A549 (cell line): ENCODE results near the gene MAGEA1. TPM values are rescaled to one million over a fixed set of nuclear protein-coding genes. Genes with fewer than 3 reads are reported as not detected.

ENCODE experiments used
- ATAC-seq, 2 experiments: fragments of 200-7000 bp in 1 of 2; fragments of >200 bp in 1 of 2; cut with Nextera tagmentation in 1 of 2; cut with Tn5 transposase in 1 of 2; 3 replicates each; pipeline versions ENCODE4 v1.8.0 to v1.9.1; 2018 to 2020; ENCODE audit warnings: mild to moderate bottlenecking in 1 of 2, moderate library complexity in 1 of 2
- CTCF ChIA-PET: fragments of 300-600 bp; sonication (Branson Sonifier 250); formaldehyde crosslinking; extraction: SDS; loops from one replicate; lab custom pipeline; 2021; ENCODE audit warnings: antibody characterized with exemption, inconsistent platforms; lab: Yijun Ruan, JAX
- POLR2A ChIA-PET: fragments of 350-600 bp; formaldehyde crosslinking; extraction: SDS; loops from one replicate; lab custom pipeline; 2021; ENCODE audit warnings: antibody characterized with exemption, inconsistent platforms; lab: Yijun Ruan, JAX
- DNase-seq, 2 experiments: peaks; one replicate each; pipeline versions ENCODE4 v3.0.0 to v3.0.0-alpha.2; 2011 to 2016; ENCODE audit warnings: low read depth in 1 of 2, low spot score in 1 of 2
- FAIRE-seq: peaks from 2 replicates; lab custom pipeline; 2011; peaks lifted over from hg19 to GRCh38; lab: Jason Lieb, UNC
- H3K27ac ChIP-seq, 2 experiments: fragments of >200 bp; sonication (Bioruptor Twin); formaldehyde crosslinking; 3 replicates each; pipeline ENCODE4 v1.5.1; 2016 to 2017
- H3K4me1 ChIP-seq: fragments of >200 bp; sonication (Bioruptor Twin); formaldehyde crosslinking; 3 replicates; pipeline ENCODE4 v1.6.1; 2016
- H3K4me2 ChIP-seq: fragments of >200 bp; sonication (Bioruptor Twin); formaldehyde crosslinking; 3 replicates; pipeline ENCODE4 v1.6.1; 2016
- H3K4me3 ChIP-seq: fragments of >200 bp; sonication (Bioruptor Twin); formaldehyde crosslinking; 3 replicates; pipeline ENCODE4 v1.5.1; 2016
- H3K9me3 ChIP-seq: fragments of >200 bp; sonication (Bioruptor Twin); formaldehyde crosslinking; 3 replicates; pipeline ENCODE4 v1.6.1; 2016
- BCL3 ChIP-seq: fragments of >200 bp; sonication (Bioruptor Twin); formaldehyde crosslinking; IDR thresholded peaks from 3 replicates; pipeline ENCODE4 v1.6.1; 2016
- CEBPB ChIP-seq, 2 experiments: fragments of >200 bp in 1 of 2; sonication (Bioruptor Twin) in 1 of 2; formaldehyde crosslinking in 1 of 2; IDR thresholded peaks; 2 replicates each; pipeline ENCODE4 v1.6.1; 2012 to 2016
- CTCF ChIP-seq: fragments of >200 bp; sonication (Bioruptor Twin); formaldehyde crosslinking; IDR thresholded peaks from 3 replicates; pipeline ENCODE4 v1.5.1; 2016
- EP300 ChIP-seq, 2 experiments: fragments of >200 bp; sonication (Bioruptor Twin); formaldehyde crosslinking; IDR thresholded peaks; 2 replicates in 1 of 2; 3 replicates in 1 of 2; pipeline ENCODE4 v1.6.1; 2016 to 2017
- HDAC2 ChIP-seq: fragments of 200-600 bp; sonication (generic); IDR thresholded peaks from 2 replicates; pipeline ENCODE4 v1.6.1; 2016
- HEYL ChIP-seq: fragments of 250-450 bp; sonication (Bioruptor Pico); IDR thresholded peaks from 2 replicates; pipeline ENCODE4 v1.8.0; 2021; ENCODE audit warnings: mild to moderate bottlenecking, moderate library complexity
- HOXA7 ChIP-seq: fragments of 250-450 bp; sonication (Bioruptor Pico); IDR thresholded peaks from 2 replicates; pipeline ENCODE4 v1.5.0; 2020; ENCODE audit warnings: mild to moderate bottlenecking, moderate library complexity
- HOXB5 ChIP-seq: fragments of 250-450 bp; sonication (Bioruptor Pico); IDR thresholded peaks from 2 replicates; pipeline ENCODE4 v1.5.0; 2020; ENCODE audit warnings: mild to moderate bottlenecking, moderate library complexity
- MAZ ChIP-seq: fragments of 150-350 bp; IDR thresholded peaks from 2 replicates; pipeline ENCODE4 v1.6.1; 2014; ENCODE audit warnings: antibody characterized with exemption, low read depth, low read length, borderline replicate concordance
- MYC ChIP-seq: IDR thresholded peaks from 2 replicates; pipeline ENCODE4 v1.6.1; 2012; ENCODE audit warnings: mild to moderate bottlenecking, inconsistent platforms, low read length, improper control_type of control experiment, borderline replicate concordance
- PBX3 ChIP-seq: IDR thresholded peaks from 2 replicates; pipeline ENCODE4 v1.6.1; 2012
- PHF8 ChIP-seq: fragments of 200-600 bp; sonication (generic); IDR thresholded peaks from 2 replicates; pipeline ENCODE4 v1.6.1; 2016; ENCODE audit warnings: low read depth, mild to moderate bottlenecking, antibody characterized with exemption, moderate library complexity, borderline replicate concordance
- POLR2A ChIP-seq: IDR thresholded peaks from 2 replicates; pipeline ENCODE4 v1.6.1; 2012; ENCODE audit warnings: mild to moderate bottlenecking, low read length
- RARB ChIP-seq: fragments of 250-450 bp; sonication (Bioruptor Pico); IDR thresholded peaks from 2 replicates; pipeline ENCODE4 v1.8.0; 2021; ENCODE audit warnings: mild to moderate bottlenecking, moderate library complexity
- TP53 ChIP-seq: fragments of 250-450 bp; sonication (Bioruptor Pico); IDR thresholded peaks from 2 replicates; pipeline ENCODE4 v1.5.0; 2021; ENCODE audit warnings: mild to moderate bottlenecking, moderate library complexity
- ZC3H11A ChIP-seq: fragments of 450-650 bp; IDR thresholded peaks from 2 replicates; pipeline ENCODE4 v1.6.1; 2014; ENCODE audit warnings: antibody characterized with exemption, mild to moderate bottlenecking
- ZFP36 ChIP-seq: fragments of 450-650 bp; IDR thresholded peaks from 2 replicates; pipeline ENCODE4 v1.6.1; 2014; ENCODE audit warnings: borderline replicate concordance; ENCODE audit not compliant: partially characterized antibody
- ZSCAN20 ChIP-seq: fragments of 250-450 bp; sonication (Bioruptor Pico); IDR thresholded peaks from 2 replicates; pipeline ENCODE4 v1.8.0; 2022; ENCODE audit warnings: mild to moderate bottlenecking, moderate library complexity
- WGBS: methylation state at CpG from one replicate; pipeline ENCODE4 v1.1.6; 2017; ENCODE audit errors: missing lambda C conversion rate; 5-methylcytosine and 5-hydroxymethylcytosine counted together
- polyA plus RNA-seq, 4 experiments: library from polyadenylated mRNA; depleted of rRNA in 3 of 4; stranded (reverse); fragments of >200 nt; fragmentation: RNase III in 1 of 4; extraction: RNeasy Plus Mini Kit Qiagen cat#74134 plus additional on column Dnase treatment in 1 of 4; gene quantifications; 2 replicates in 3 of 4; 3 replicates in 1 of 4; pipeline ENCODE4 v1.2.3, GENCODE V29; 2011 to 2017

Gene MAGEA1
- polyA plus RNA-seq, 2 of the 4 experiments (the other 2 are of a cell fraction), result 0.04 TPM; not detected in 1

DNA sequence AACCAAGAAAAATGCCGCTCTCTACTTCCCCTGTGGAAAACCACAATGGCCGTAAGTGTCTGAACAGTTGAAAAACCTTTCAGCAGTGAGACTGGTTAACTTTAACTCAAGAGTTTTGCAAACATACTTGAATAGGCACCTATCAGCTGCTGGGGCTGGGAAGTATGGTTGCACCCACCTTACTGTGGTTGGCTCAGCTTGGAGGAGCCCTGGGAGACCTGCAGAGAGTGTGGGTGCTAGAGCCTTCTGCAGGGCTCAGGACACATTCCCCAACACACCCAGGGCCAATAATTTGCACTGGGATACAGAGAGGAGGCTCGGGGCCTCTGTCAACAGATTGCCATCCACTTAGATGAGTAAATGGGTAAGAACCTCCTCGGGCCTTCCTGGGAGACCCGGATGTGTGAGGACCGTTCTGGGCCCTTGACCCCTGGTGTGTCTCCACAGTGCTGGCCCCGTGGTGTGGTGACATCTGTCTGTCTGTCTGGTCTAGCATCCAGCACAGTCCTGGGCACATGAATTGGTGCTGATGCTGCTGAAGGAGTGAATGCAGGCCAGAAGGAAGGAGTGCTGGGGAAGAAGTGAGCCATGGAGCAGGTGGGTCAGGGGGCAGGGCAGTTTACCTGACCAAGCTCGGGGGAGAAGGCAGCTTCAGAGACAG, 46.5 kb downstream of the MAGEA1 start:
- FAIRE-seq, result no peak
- Histone ChIP-seq H3K4me3 (no peak overlapping the region), H3K9me3 (no peaks in the 10 kb centered on the region), H3K27ac (no peak overlapping the region), H3K4me2 (no peak overlapping the region), H3K4me1 (no peaks in the 10 kb centered on the region)
- 37% methylated on average over 4 of the region's 8 CpGs for WGBS
- TF ChIP-seq MYC (no peak), HOXA7 (CRISPR knock-in tag) (no peak), TP53 (no peak), CTCF (no peak), HDAC2 (no peak), MAZ (no peak), ZSCAN20 (CRISPR knock-in tag) (no peak)
- ATAC-seq, result no peak
- POLR2A ChIA-PET, result no interaction called here
- CTCF ChIA-PET, result no interaction called here
- no peak for DNase-seq

DNA sequence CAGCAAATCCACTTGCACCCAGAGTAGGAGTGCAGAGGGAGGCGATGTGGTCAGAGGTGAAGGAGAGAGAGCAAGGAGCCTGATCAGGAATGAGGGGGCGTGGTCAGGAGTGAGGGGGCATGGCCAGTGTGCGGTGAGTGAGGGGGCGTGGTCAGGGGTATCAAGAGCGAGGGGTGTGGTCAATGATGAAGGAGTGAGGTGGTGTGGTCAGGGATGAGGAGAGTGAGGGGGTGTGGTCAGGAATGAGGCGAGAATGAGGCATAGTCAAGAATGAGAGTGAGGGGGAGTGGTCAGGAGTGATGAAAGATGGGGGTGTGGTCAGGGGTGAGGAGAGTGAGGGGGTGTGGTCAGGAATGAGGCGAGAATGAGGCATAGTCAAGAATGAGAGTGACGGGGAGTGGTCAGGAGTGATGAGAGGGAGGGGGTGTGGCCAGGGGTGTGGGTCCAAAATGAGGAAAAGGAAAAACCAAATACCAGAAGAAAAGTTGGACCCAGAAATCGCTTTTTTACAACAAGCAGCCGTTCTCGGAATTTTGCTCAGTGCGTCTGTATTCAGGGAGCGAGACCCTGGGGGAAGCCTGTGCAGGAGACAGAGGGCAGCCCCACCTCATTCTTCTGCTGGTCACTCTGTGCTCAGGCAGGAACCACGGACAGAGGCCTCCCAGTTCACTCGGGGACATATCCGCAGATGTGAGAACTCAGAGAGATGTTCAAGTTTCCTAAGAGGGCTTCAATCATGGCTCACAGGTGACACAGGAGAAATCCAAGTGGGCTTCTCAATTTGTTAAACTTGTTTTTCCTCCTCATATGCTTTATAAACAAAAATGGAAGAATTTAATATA, 47.5 kb downstream of the MAGEA1 start:
- DNase-seq, result peak in 1 of 2 experiments; percentile 43
- POLR2A ChIA-PET, result no interaction called here
- peak; percentile 54 to 78; a peak in 4 of 6 replicates for ATAC-seq
- Histone ChIP-seq H3K9me3 (no peaks in the 10 kb centered on the region), H3K4me2 (no peak overlapping the region), H3K4me1 (no peaks in the 10 kb centered on the region), H3K27ac (no peak overlapping the region), H3K4me3 (no peak overlapping the region)
- 15% methylated on average over 13 of the region's 16 CpGs for WGBS
- FAIRE-seq, result no peak
- CTCF ChIA-PET, result no interaction called here
- TF ChIP-seq POLR2A (no peak), CEBPB (IDR thresholded peaks at IDR 0.05) (no peak), EP300 (IDR thresholded peaks at IDR 0.05) (no peak), ZC3H11A (no peak), BCL3 (no peak), HEYL (CRISPR knock-in tag) (no peak), ZFP36 (no peak), PBX3 (no peak), RARB (CRISPR knock-in tag) (no peak), PHF8 (no peak), HOXB5 (no peak)

Other genes with a start within 250 kb of the MAGEA1 start
- gene PNMA5, start 185.2 kb upstream of the MAGEA1 start, polyA plus RNA-seq (2011; rRNA removed), result not detected in 2 replicates
- gene PNMA5, start 185.2 kb upstream of the MAGEA1 start, polyA plus RNA-seq (2017; fragmentation: RNase III; extraction: RNeasy Plus Mini Kit Qiagen cat#74134 plus additional on column Dnase treatment), result not detected in 3 replicates
- 0.08 and 0.11 TPM in 2 replicates for gene PNMA3, start 122.8 kb upstream of the MAGEA1 start, polyA plus RNA-seq (2011; rRNA removed)
- gene PNMA3, start 122.8 kb upstream of the MAGEA1 start, polyA plus RNA-seq (2017; fragmentation: RNase III; extraction: RNeasy Plus Mini Kit Qiagen cat#74134 plus additional on column Dnase treatment), result 0.10 to 0.26 TPM (median 0.16 TPM) in 3 replicates
- gene PNMA6A, start 106.8 kb upstream of the MAGEA1 start, polyA plus RNA-seq (2011; rRNA removed), result 0.93 and 1.1 TPM in 2 replicates
- gene PNMA6A, start 106.8 kb upstream of the MAGEA1 start, polyA plus RNA-seq (2017; fragmentation: RNase III; extraction: RNeasy Plus Mini Kit Qiagen cat#74134 plus additional on column Dnase treatment), result 2.4 to 3.3 TPM (median 2.6 TPM) in 3 replicates
- not detected in 2 replicates for gene PNMA6F, start 142.5 kb downstream of the MAGEA1 start, polyA plus RNA-seq (2011; rRNA removed)
- not detected in 3 replicates for gene PNMA6F, start 142.5 kb downstream of the MAGEA1 start, polyA plus RNA-seq (2017; fragmentation: RNase III; extraction: RNeasy Plus Mini Kit Qiagen cat#74134 plus additional on column Dnase treatment)
- gene ZNF275, start 154.9 kb downstream of the MAGEA1 start, polyA plus RNA-seq (2011; rRNA removed), result 6.5 and 6.9 TPM in 2 replicates
- 3.2 to 3.6 TPM (median 3.3 TPM) in 3 replicates for gene ZNF275, start 154.9 kb downstream of the MAGEA1 start, polyA plus RNA-seq (2017; fragmentation: RNase III; extraction: RNeasy Plus Mini Kit Qiagen cat#74134 plus additional on column Dnase treatment)
- gene PNMA6E, start 222.1 kb downstream of the MAGEA1 start, polyA plus RNA-seq (2011; rRNA removed), result not detected in 2 replicates
- not detected in 3 replicates for gene PNMA6E, start 222.1 kb downstream of the MAGEA1 start, polyA plus RNA-seq (2017; fragmentation: RNase III; extraction: RNeasy Plus Mini Kit Qiagen cat#74134 plus additional on column Dnase treatment)
- 0.47 and 0.54 TPM in 2 replicates for gene ZFP92, start 232.2 kb downstream of the MAGEA1 start, polyA plus RNA-seq (2011; rRNA removed)
- 0.66 to 0.70 TPM (median 0.66 TPM) in 3 replicates for gene ZFP92, start 232.2 kb downstream of the MAGEA1 start, polyA plus RNA-seq (2017; fragmentation: RNase III; extraction: RNeasy Plus Mini Kit Qiagen cat#74134 plus additional on column Dnase treatment)